Stimulated activated naive CD8-positive, alpha-beta T cell treated with anti-CD3 and anti-CD28 coated beads, Interleukin-15, Interleukin-2, amounts not matched to agents 100 ng/mL and 50 ng/mL, for 24 hours (primary cell): ENCODE measurements around the gene MRPL4.
"Not testable (repeated sequence)": the region's sequence is repeated elsewhere in the genome, so short reads cannot be mapped to it uniquely, and the experiment has no call there.

Source experiments
- H3K27ac Mint-ChIP-seq: one replicate; pipeline ENCODE4 v1.8.0; 2021; ENCODE audit warnings: mild to moderate bottlenecking, mixed read lengths
- H3K27me3 Mint-ChIP-seq: one replicate; pipeline ENCODE4 v1.8.0; 2021; ENCODE audit warnings: mixed read lengths
- H3K36me3 Mint-ChIP-seq: one replicate; pipeline ENCODE4 v1.8.0; 2021; ENCODE audit warnings: low read depth, mixed read lengths
- H3K4me1 Mint-ChIP-seq: one replicate; pipeline ENCODE4 v1.8.0; 2021; ENCODE audit warnings: low read depth, mixed read lengths
- H3K4me3 Mint-ChIP-seq: one replicate; pipeline ENCODE4 v1.8.0; 2021; ENCODE audit warnings: mild to moderate bottlenecking, mixed read lengths
- H3K9me3 Mint-ChIP-seq: one replicate; pipeline ENCODE4 v1.8.0; 2021; ENCODE audit warnings: mixed read lengths

The MRPL4 gene

GRCh38 chr19:10224337-10224736 lies 27.7 kb upstream of the MRPL4 start:
- H3K4me3 Mint-ChIP-seq, result no peak overlapping the region
- H3K27ac Mint-ChIP-seq, result peak overlapping the region; percentile 37
- no peaks in the 10 kb centered on the region for H3K27me3 Mint-ChIP-seq
- H3K9me3 Mint-ChIP-seq, result no peaks in the 10 kb centered on the region
- H3K4me1 Mint-ChIP-seq, result peaks cover 18% of the 10 kb centered on the region
- peaks cover 9% of the 10 kb centered on the region for H3K36me3 Mint-ChIP-seq

GRCh38 chr19:10226021-10226375 lies 26.0 kb upstream of the MRPL4 start:
- no peak overlapping the region for H3K27ac Mint-ChIP-seq

DNA sequence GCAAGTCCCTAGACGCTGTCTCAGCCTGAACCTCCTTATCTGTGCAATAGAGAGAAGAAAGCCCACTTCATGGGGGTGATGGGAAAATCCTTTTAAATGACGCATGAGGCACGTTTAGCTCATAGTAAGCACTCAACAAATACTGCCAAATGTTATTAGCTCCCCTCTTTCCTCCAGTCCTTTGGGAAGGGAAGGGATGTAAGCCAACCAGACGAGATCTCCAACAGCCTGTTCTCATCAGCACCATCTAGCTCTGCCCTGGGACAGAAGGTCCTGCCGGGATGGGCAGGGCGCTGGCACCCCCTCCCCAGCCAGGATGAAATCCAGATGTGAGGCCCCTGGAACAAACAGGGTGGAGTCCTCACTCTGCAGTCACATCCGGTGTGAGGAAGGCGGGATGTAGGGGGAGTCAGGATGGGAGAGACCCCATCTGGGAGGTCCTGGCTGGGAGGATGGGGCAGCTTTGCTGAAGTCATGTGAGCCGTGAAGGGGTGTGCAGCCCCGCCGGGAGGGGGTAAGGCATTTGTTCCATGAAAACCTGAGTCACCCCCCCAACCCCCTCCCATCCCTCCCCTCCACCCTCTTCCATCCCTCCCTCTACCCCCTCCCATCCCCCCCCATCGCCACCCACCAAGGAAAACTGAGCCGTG lies 25.5 kb upstream of the MRPL4 start:
- peaks cover 9% of the 10 kb centered on the region for H3K36me3 Mint-ChIP-seq
- H3K27me3 Mint-ChIP-seq, result no peaks in the 10 kb centered on the region
- no peak overlapping the region for H3K27ac Mint-ChIP-seq
- H3K4me1 Mint-ChIP-seq, result peaks cover 23% of the 10 kb centered on the region
- no peaks in the 10 kb centered on the region for H3K9me3 Mint-ChIP-seq
- no peak overlapping the region for H3K4me3 Mint-ChIP-seq

More at GRCh38 chr19:10226021-10226375, 26.0 kb upstream of the MRPL4 start:
- no peaks in the 10 kb centered on the region for H3K9me3 Mint-ChIP-seq
- no peak overlapping the region for H3K4me3 Mint-ChIP-seq
- H3K4me1 Mint-ChIP-seq, result peaks cover 22% of the 10 kb centered on the region
- H3K27me3 Mint-ChIP-seq, result no peaks in the 10 kb centered on the region
- H3K36me3 Mint-ChIP-seq, result peaks cover 9% of the 10 kb centered on the region

DNA sequence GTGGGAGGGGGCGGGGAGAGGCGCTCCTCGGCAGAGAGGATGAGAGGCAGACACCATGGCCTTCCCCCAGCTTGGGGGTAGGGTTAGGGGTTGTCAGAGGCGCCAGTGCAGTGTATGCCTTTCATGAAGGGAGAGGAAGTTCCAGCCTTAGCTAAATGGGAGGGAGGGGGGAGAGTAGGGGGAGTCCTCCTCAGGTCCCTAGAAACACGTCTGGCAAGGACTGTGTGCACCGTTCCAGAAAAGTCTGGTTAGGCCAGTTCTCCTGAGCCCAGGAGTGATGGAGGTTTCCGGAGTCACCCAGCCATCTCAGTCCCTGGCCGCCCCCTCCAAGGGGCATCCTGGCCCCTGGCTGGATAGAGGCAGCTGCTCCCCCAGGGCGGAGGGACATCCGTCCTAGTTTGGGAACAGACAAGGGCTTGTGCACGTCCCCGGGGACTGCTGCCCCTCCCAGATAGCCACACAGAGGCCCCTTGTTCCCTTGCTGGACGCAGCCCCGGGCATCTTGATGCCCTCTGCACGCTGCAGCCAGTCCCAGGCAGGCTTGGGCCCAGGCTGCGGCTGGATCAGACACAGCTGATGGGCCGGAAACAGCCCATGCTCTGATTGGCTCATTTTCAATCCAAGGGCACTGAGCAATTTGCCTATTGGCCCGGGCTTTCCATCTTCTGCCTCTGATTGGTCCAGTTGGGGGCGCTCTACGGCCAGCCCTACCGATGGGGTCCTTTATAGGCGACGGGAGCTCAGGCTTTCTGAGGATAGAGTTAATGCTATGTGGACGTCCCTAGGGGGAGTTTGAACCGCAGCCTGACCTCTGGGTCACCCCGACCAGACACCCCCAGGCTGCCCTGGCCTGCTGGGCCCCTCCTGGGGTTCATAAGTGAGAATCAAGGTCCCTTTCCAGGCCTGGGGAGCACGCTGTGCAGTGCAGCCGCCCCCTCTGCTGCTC lies 24.7 kb upstream of the MRPL4 start:
- H3K4me3 Mint-ChIP-seq, result no peak overlapping the region
- H3K9me3 Mint-ChIP-seq, result no peaks in the 10 kb centered on the region
- H3K4me1 Mint-ChIP-seq, result peaks cover 27% of the 10 kb centered on the region
- H3K27me3 Mint-ChIP-seq, result no peaks in the 10 kb centered on the region
- peaks cover 9% of the 10 kb centered on the region for H3K36me3 Mint-ChIP-seq
- H3K27ac Mint-ChIP-seq, result no peak overlapping the region

- Mint-ChIP-seq H3K27ac (no peak overlapping the region), H3K4me1 (peaks cover 27% of the 10 kb centered on the region), H3K4me3 (no peak overlapping the region), H3K27me3 (no peaks in the 10 kb centered on the region), H3K9me3 (no peaks in the 10 kb centered on the region), H3K36me3 (peaks cover 5% of the 10 kb centered on the region)
These were observed 23.6 kb upstream of the MRPL4 start for GRCh38 chr19:10228393-10228792.

DNA sequence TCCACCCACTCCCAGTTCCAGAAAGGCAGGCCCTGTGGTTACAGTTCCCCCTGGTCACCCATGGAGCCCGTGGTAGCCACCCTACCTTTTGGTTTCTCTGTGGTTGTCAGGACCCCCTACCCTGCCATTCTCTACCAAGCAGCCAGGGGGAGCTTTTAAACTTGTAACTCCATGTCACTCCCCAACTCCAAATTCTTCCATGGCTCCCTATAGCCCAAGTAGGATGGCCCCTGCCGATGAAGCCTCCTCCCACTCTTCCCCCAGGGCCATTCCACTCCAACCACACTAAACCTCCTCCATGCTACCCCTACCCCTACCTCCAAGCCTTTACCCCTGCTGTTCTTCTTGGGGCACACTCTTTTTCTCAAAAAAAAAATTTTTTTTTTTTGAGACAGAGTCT lies 23.1 kb upstream of the MRPL4 start:
- no peak overlapping the region for H3K4me3 Mint-ChIP-seq
- peak overlapping the region; percentile 55 for H3K27ac Mint-ChIP-seq
- no peaks in the 10 kb centered on the region for H3K27me3 Mint-ChIP-seq
- H3K9me3 Mint-ChIP-seq, result no peaks in the 10 kb centered on the region
- peaks cover 27% of the 10 kb centered on the region for H3K4me1 Mint-ChIP-seq
- H3K36me3 Mint-ChIP-seq, result peaks cover 4% of the 10 kb centered on the region

DNA sequence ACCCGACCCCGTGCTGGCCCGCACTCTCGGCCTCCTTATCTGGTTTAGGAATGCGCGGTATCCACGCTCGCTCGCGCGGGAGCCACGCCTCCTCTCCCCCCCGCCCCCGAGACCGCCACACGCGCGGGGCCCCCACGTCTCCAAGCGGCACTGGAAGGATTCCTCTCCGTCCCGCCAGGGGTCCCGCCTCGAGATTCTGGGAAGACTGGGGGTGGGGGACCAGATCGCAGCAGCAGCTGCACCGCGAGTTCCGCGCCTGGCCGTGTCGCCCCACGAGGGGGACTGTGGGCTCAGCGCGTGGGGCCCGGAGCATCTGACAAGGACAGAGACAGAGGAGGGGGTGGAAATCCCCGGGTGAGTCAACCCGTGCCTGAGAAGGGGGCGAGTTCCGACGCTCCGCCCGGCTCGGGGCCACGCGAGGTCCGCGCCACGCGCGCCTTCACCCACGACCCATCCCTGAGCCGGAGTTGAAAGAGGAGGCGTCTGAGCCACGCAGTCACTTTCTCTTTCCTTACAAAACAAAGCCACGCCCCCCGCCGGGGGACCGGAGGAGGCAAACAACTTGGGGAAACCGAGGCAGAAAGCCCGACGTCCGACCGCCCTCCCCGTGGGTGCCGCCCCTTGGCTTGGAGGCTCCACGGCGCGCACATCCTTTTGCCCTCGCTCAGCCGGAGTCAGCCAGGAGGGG lies 21.7 kb upstream of the MRPL4 start:
- Mint-ChIP-seq H3K9me3 (no peaks in the 10 kb centered on the region), H3K4me1 (peaks cover 31% of the 10 kb centered on the region), H3K27me3 (no peaks in the 10 kb centered on the region)

DNA sequence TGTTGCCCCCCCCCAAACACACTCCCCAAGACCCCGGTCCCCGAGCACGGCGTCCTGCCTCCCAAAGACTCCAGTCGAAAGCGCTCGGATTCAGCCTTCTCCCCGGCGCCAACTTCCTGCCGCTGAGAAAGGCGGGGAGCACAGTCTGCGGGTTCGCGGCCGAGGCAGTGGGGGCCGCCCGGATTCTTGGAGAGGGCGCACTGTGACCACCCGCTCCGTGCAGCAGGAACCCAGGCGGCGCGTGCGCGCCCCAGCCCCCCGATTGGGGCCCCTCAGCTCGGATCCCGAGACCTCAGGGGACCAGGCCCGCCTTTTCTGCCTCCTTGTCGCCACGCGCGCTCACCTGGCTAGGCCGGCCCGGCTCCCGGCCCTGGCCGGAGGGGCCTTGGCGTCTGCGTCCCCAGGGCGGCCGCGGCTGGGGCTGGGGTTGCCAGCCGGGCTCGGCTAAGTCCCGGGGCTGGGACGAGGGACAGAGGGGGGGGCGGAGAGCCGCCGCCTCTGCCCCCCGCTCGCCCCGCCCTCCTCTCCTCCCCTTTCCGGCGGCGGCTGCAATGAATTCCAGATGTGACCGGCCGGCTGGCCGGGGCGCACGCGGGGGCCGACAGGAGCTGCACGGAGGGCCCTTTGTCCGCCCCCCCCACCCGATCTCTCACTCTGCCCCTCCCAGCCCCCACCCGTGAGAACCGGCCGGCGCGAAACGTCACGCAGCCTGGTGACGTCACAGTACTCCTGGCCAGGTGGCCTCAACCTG lies 21.0 kb upstream of the MRPL4 start, which contains the start of gene S1PR2:
TSS of gene S1PR2 (minus strand) at position 471 of the 751 bp plus-strand sequence. CDS start 6,426 bp downstream, outside the sequence.
- Mint-ChIP-seq H3K27ac (peak within 1 kb of the TSS; percentile 77), H3K4me3 (peak within 1 kb of the TSS; percentile 83), H3K4me1 (peaks cover 37% of the 10 kb centered on the region), H3K27me3 (no peaks in the 10 kb centered on the region), H3K36me3 (no peaks in the 10 kb centered on the region), H3K9me3 (no peaks in the 10 kb centered on the region)

More for the DNA sequence above, 21.7 kb upstream of the MRPL4 start:
- Mint-ChIP-seq H3K36me3 (no peaks in the 10 kb centered on the region), H3K4me3 (peak overlapping the region; percentile 83), H3K27ac (peak overlapping the region; percentile 77)

DNA sequence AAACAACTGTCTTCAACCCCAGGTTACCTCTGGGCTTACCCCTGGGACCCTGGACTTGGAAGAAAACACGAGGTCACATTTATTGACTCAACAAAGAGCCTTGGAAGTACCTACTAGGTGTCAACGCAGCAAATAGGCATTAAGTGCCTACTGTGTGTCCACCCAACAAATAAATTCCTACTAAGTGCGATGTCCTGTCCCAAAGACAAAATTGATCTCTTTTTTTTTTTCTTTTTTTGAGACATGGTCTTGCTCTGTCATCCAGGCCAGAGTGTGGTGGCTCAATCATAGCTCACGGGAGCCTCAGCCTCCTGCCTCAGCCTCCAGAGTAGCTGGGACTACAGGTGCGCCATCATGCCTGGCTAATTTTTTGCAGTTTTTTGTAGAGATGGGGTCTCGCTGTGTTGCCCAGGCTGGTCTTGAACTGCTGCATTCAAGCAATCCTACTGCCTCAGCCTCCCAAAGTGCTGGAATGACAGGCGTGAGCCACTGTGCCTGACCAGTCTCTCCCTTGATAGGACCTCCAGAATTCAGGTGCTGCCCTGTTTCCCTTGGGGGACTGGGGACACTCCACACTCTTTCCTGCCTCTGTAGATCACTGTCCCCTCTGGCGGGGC lies 20.3 kb upstream of the MRPL4 start:
- no peaks in the 10 kb centered on the region for H3K27me3 Mint-ChIP-seq
- H3K4me1 Mint-ChIP-seq, result peaks cover 44% of the 10 kb centered on the region
- H3K4me3 Mint-ChIP-seq, result peak overlapping the region; percentile 83
- H3K9me3 Mint-ChIP-seq, result no peaks in the 10 kb centered on the region
- H3K36me3 Mint-ChIP-seq, result no peaks in the 10 kb centered on the region
- peak overlapping the region; percentile 26 for H3K27ac Mint-ChIP-seq

- H3K27ac Mint-ChIP-seq, result no peak overlapping the region
- H3K4me1 Mint-ChIP-seq, result peaks cover 48% of the 10 kb centered on the region
- H3K27me3 Mint-ChIP-seq, result no peaks in the 10 kb centered on the region
- H3K4me3 Mint-ChIP-seq, result no peak overlapping the region
- no peaks in the 10 kb centered on the region for H3K36me3 Mint-ChIP-seq
- no peaks in the 10 kb centered on the region for H3K9me3 Mint-ChIP-seq
These were observed 18.1 kb upstream of the MRPL4 start for GRCh38 chr19:10233946-10234345.

GRCh38 chr19:10235003-10235402 lies 17.0 kb upstream of the MRPL4 start:
- peak overlapping the region; percentile 21 for H3K27ac Mint-ChIP-seq
- no peaks in the 10 kb centered on the region for H3K27me3 Mint-ChIP-seq
- no peak overlapping the region for H3K4me3 Mint-ChIP-seq
- no peaks in the 10 kb centered on the region for H3K36me3 Mint-ChIP-seq
- H3K4me1 Mint-ChIP-seq, result peaks cover 46% of the 10 kb centered on the region
- no peaks in the 10 kb centered on the region for H3K9me3 Mint-ChIP-seq

DNA sequence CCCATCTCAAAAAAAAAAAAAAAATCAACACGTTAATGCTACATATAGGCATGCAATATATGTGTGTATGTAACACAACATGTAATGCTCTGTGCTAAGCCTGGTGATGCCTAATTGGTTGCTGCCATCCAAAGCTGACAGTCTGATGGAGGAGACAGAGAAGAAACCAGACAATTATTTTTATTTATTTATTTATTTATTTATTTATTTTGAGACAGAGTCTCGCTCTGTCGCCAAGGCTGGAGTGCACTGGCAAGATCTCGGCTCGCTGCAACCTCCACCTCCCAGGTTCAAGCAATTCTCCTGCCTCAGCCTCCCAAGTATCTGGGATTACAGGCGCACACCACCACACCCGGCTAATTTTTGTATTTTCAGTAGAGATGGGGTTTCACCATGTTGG lies 16.6 kb upstream of the MRPL4 start:
- peaks cover 42% of the 10 kb centered on the region for H3K4me1 Mint-ChIP-seq
- H3K4me3 Mint-ChIP-seq, H3K9me3 Mint-ChIP-seq, H3K36me3 Mint-ChIP-seq, H3K27me3 Mint-ChIP-seq: not testable (repeated sequence)
- peak overlapping the region; percentile 21 for H3K27ac Mint-ChIP-seq

DNA sequence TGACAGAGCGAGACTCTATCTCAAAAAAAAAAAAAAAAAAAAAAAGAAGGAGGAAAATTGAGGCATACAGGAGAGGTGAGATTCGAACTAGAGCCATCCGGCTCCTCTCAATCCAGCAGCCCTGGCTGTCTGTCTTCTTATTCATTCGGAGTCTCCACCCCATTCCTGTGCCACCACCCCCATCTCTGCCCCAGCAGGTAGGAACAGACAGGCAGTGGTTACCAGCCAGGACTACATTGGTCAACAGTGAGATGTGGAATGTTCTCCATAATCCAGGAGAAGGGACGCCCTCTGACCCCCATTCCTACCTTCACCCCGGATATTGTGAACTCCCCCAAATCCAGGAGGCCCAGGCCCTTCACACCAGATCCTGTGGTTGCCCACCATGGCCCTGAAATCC lies 14.3 kb upstream of the MRPL4 start:
- H3K4me3 Mint-ChIP-seq, result no peak overlapping the region
- H3K9me3 Mint-ChIP-seq, result no peaks in the 10 kb centered on the region
- no peaks in the 10 kb centered on the region for H3K36me3 Mint-ChIP-seq
- H3K4me1 Mint-ChIP-seq, result peaks cover 34% of the 10 kb centered on the region
- H3K27ac Mint-ChIP-seq, result no peak overlapping the region
- no peaks in the 10 kb centered on the region for H3K27me3 Mint-ChIP-seq

DNA sequence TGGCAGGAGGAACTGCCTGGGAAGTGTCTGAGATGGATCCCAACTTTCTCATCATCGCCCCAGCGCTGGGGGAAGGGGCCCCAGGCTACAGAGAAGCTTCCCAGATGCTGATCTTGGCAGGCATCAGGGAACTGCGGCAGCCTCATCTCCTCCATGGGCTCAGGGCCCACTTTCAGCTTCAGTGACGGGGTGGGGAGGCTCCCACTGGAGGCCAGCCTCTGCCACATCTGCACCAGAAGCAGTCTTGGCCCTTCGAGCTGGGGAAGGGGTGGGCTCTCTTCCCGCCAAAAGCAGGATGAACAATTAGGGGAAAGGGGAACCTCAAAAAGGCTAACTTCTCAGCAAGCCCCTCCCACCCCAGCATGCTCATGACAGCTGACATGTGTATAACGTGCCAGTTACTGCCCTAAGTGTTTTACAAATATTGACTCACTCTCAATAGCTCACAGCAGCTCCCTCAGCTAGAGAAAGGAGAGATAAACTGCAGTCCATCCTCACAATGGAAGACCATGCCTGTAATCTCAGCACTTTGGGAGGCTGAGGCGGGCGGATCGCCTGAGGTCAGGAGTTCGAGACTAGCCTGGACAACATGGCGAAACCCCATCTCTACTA lies 13.7 kb upstream of the MRPL4 start:
- Mint-ChIP-seq H3K36me3 (no peaks in the 10 kb centered on the region), H3K4me1 (peaks cover 34% of the 10 kb centered on the region), H3K27me3 (no peaks in the 10 kb centered on the region), H3K27ac (no peak overlapping the region), H3K4me3 (no peak overlapping the region), H3K9me3 (no peaks in the 10 kb centered on the region)
